SK-N-MC (cell line): Measurements from ENCODE around the gene EYA3.
A peak's percentile ranks its signal among the peaks of the same experiment; 100 is the strongest.

Source experiments
- DNase-seq: peaks from one replicate; pipeline ENCODE4 v3.0.0-alpha.2; 2011; ENCODE audit warnings: low read depth, low spot score
- H3K27ac ChIP-seq: fragments of 200-600 bp; sonication (generic); 2 replicates; pipeline ENCODE4 v1.5.1; 2016; ENCODE audit warnings: mixed run types
- H3K36me3 ChIP-seq: fragments of 200-600 bp; sonication (generic); 2 replicates; pipeline ENCODE4 v1.6.1; 2017; ENCODE audit warnings: antibody characterized with exemption, low read length, mixed read lengths; ENCODE audit not compliant: insufficient read depth
- H3K4me3 ChIP-seq: fragments of 200-600 bp; sonication (generic); 2 replicates; pipeline ENCODE4 v1.5.1; 2016
- H3K9ac ChIP-seq: fragments of 200-600 bp; sonication (generic); 2 replicates; pipeline ENCODE4 v1.8.0; 2017; ENCODE audit warnings: mixed run types, mixed read lengths; ENCODE audit not compliant: insufficient read length
- H3K9me3 ChIP-seq: fragments of 200-600 bp; sonication (generic); 2 replicates; pipeline ENCODE4 v1.6.1; 2017; ENCODE audit warnings: low read depth, mild to moderate bottlenecking, antibody characterized with exemption, low read length, moderate library complexity, mixed read lengths
- EZH2 ChIP-seq: fragments of 200-600 bp; sonication (generic); IDR thresholded peaks from one replicate; pipeline ENCODE4 v1.6.1; 2017; ENCODE audit warnings: antibody characterized with exemption
- FOXP2 ChIP-seq: optimal IDR thresholded peaks from 2 replicates; pipeline ENCODE3; 2011; ENCODE audit warnings: mild to moderate bottlenecking, moderate library complexity; ENCODE audit not compliant: insufficient read depth; ENCODE audit errors: extremely low read length, control extremely low read depth
- POLR2AphosphoS5 ChIP-seq: IDR thresholded peaks from 2 replicates; pipeline ENCODE4 v1.6.1; 2012; ENCODE audit warnings: mild to moderate bottlenecking, low read depth, low read length, borderline replicate concordance

The EYA3 gene

GRCh38 chr1:27941671-27942540 is 146.5 kb downstream of the EYA3 start:
- no peak for TF ChIP-seq POLR2AphosphoS5
- TF ChIP-seq FOXP2: no peak
- TF ChIP-seq EZH2: no peak
- no peak overlapping the region for H3K27ac ChIP-seq
- no peaks in the 10 kb centered on the region for H3K36me3 ChIP-seq

DNA sequence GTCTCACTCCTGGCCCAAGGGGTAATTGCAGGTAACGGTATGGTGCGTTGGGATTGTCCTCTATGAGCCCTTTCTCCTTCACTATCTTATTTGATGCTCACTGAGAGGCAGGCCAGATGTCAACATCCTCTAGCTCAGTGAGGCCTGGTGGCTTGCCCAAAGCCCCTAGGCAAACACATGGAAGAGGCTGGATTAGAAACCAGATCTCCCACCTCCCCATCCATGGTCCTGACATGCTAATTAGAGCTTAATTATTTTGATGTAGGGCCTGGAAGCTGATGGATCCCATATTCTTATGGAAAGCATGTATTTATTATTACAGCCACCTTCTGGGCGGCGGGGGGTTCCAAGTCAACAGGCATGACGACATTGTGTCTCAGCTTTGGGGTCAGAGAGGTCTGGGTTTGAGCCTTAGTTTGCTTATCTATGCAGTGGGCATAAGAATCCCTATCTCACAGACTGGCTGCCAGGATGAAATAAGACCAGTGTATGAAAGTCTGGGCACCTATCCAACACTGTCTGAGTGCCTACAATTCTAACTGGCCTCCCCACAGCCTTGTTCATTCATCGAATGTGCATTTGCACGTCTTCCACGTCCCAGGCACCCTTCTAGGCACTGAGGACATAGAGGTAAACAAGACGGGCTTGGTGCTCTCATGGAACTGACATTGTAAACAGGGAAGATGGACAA is 147.4 kb downstream of the EYA3 start:
- Histone ChIP-seq H3K27ac (no peak overlapping the region), H3K9ac (no peak overlapping the region), H3K36me3 (no peaks in the 10 kb centered on the region), H3K4me3 (no peak overlapping the region), H3K9me3 (no peaks in the 10 kb centered on the region)
- DNase-seq: no peak
- TF ChIP-seq POLR2AphosphoS5 (no peak), FOXP2 (no peak), EZH2 (no peak)

More at GRCh38 chr1:27941671-27942540, 146.5 kb downstream of the EYA3 start:
- no peak overlapping the region for H3K4me3 ChIP-seq
- H3K9ac ChIP-seq: no peak overlapping the region
- H3K9me3 ChIP-seq: no peaks in the 10 kb centered on the region
- DNase-seq: no peak

- H3K27ac ChIP-seq: no peak overlapping the region
- no peak overlapping the region for H3K4me3 ChIP-seq
- no peak overlapping the region for H3K9ac ChIP-seq
- no peaks in the 10 kb centered on the region for H3K36me3 ChIP-seq
- DNase-seq: no peak
- no peak for TF ChIP-seq EZH2
- H3K9me3 ChIP-seq: no peaks in the 10 kb centered on the region
Measured at GRCh38 chr1:27940297-27940696, 148.1 kb downstream of the EYA3 start.

- H3K9ac ChIP-seq: no peak overlapping the region
- DNase-seq: no peak
- H3K4me3 ChIP-seq: no peak overlapping the region
Measured at GRCh38 chr1:27938488-27938887, 149.9 kb downstream of the EYA3 start.

GRCh38 chr1:27937524-27937836 is 150.9 kb downstream of the EYA3 start:
- no peak for DNase-seq
- Histone ChIP-seq H3K36me3 (no peaks in the 10 kb centered on the region), H3K9me3 (no peaks in the 10 kb centered on the region), H3K4me3 (no peak overlapping the region), H3K27ac (no peak overlapping the region), H3K9ac (no peak overlapping the region)
- TF ChIP-seq EZH2: no peak
- no peak for TF ChIP-seq POLR2AphosphoS5
- TF ChIP-seq FOXP2: no peak

More at GRCh38 chr1:27938488-27938887, 149.9 kb downstream of the EYA3 start:
- TF ChIP-seq EZH2: no peak
- no peak for TF ChIP-seq POLR2AphosphoS5
- Histone ChIP-seq H3K9me3 (no peaks in the 10 kb centered on the region), H3K36me3 (no peaks in the 10 kb centered on the region), H3K27ac (no peak overlapping the region)

- Histone ChIP-seq H3K9ac (no peak overlapping the region), H3K9me3 (no peaks in the 10 kb centered on the region), H3K27ac (no peak overlapping the region), H3K4me3 (no peak overlapping the region), H3K36me3 (no peaks in the 10 kb centered on the region)
- no peak for DNase-seq
- TF ChIP-seq EZH2: no peak
Measured at GRCh38 chr1:27936370-27936769, 152.0 kb downstream of the EYA3 start.

GRCh38 chr1:27935721-27936120 is 152.7 kb downstream of the EYA3 start:
- no peaks in the 10 kb centered on the region for H3K9me3 ChIP-seq
- no peak overlapping the region for H3K4me3 ChIP-seq
- no peak for TF ChIP-seq FOXP2
- no peak for TF ChIP-seq POLR2AphosphoS5
- TF ChIP-seq EZH2: no peak
- no peak for DNase-seq
- no peak overlapping the region for H3K27ac ChIP-seq
- no peaks in the 10 kb centered on the region for H3K36me3 ChIP-seq
- H3K9ac ChIP-seq: no peak overlapping the region

GRCh38 chr1:27934818-27935549 is 153.4 kb downstream of the EYA3 start, which contains the start of gene SMPDL3B:
Gene SMPDL3B (plus strand): TSS chr1:27935000. CDS start chr1:27935184, 184 bp downstream.
- H3K9ac ChIP-seq: peak within 1 kb of the TSS; percentile 5
- TF ChIP-seq EZH2 (no peak), POLR2AphosphoS5 (no peak), FOXP2 (no peak)
- H3K9me3 ChIP-seq: no peaks in the 10 kb centered on the region
- no peaks in the 10 kb centered on the region for H3K36me3 ChIP-seq
- no peak within 1 kb of the TSS for H3K27ac ChIP-seq
- no peak for DNase-seq
- H3K4me3 ChIP-seq: no peak within 1 kb of the TSS
